ENCODE measurements around the gene C1orf210. TPM values are rescaled to one million over a fixed set of nuclear protein-coding genes. Genes with fewer than 3 reads are reported as not detected.
A peak's percentile ranks its signal among the peaks of the same experiment; 100 is the strongest.

The C1orf210 gene
- total and polyA plus RNA-seq, 12 donors, result not detected

GRCh38 chr1:43318831-43319230 lies 33.5 kb upstream of the C1orf210 start:
- Histone ChIP-seq H3K9me3 (replicated peaks in 1 of 3) (no peaks in the 10 kb centered on the region), H3K4me1 (replicated peaks in 1 of 2) (peaks cover 0 to 6% of the 10 kb centered on the region in 2 donors), H3K27ac (no peak overlapping the region), H3K27me3 (no peaks in the 10 kb centered on the region), H3K36me3 (replicated peaks in 1 of 2) (no peaks in the 10 kb centered on the region), H3K4me3 (no peak overlapping the region)
- TF ChIP-seq CTCF (IDR thresholded peaks at IDR 0.05), result no peak
- no peak for TF ChIP-seq POLR2A (IDR thresholded peaks at IDR 0.05)
- WGBS, 4 donors, result 33 to 71% (median 60%) methylated on average over 4 of the region's 4 CpGs
- intact Hi-C loops (cut with DNase I), result no loop called here
- peak in 4 of 7 donors; percentile 33 to 49 (median 44) for DNase-seq

DNA sequence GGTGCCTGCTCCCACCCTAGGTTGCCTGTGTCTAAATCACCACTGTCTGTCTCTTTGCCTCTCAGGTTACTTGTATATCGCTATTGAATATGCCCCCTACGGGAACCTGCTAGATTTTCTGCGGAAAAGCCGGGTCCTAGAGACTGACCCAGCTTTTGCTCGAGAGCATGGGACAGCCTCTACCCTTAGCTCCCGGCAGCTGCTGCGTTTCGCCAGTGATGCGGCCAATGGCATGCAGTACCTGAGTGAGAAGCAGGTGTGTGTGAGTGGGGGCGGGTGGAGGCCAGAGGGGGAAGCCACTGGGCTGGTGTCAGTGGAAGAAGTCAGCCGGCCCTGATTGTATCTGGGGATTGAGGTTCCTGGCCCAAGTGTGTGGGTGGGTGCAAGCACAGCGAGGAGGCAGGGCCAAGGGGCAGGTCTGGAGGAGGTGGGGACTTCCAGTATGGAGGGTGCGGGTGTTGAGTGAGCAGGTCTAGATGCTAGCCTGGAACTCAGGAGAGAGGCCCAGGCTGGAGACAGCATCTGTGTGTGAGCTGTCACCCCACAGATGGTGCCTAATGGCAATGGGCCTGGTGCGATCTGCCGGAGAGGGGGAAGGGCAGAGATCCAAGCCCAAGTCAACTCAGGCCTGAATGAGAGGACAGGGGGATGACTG lies 32.6 kb upstream of the C1orf210 start:
- Histone ChIP-seq H3K27ac (no peak overlapping the region), H3K9me3 (replicated peaks in 1 of 3) (no peaks in the 10 kb centered on the region), H3K36me3 (replicated peaks in 1 of 2) (no peaks in the 10 kb centered on the region), H3K4me3 (no peak overlapping the region), H3K27me3 (no peaks in the 10 kb centered on the region), H3K4me1 (replicated peaks in 1 of 2) (peaks cover 0 to 6% of the 10 kb centered on the region in 2 donors)
- no peak for DNase-seq
- intact Hi-C loops (cut with DNase I), result no loop called here
- TF ChIP-seq CTCF (IDR thresholded peaks at IDR 0.05) (no peak), POLR2A (IDR thresholded peaks at IDR 0.05) (no peak)
- WGBS, 4 donors, result 89 to 92% (median 91%) methylated on average over 14 to 15 of the region's 15 CpGs

GRCh38 chr1:43316738-43317520 lies 31.5 kb upstream of the C1orf210 start:
- no peak overlapping the region for H3K27ac ChIP-seq
- WGBS, 4 donors, result 89 to 95% (median 91%) methylated on average over 7 to 16 of the region's 16 CpGs

More at GRCh38 chr1:43316738-43317520, 31.5 kb upstream of the C1orf210 start:
- intact Hi-C loops (cut with DNase I), result no loop called here
- Histone ChIP-seq H3K9me3 (replicated peaks in 1 of 3) (no peaks in the 10 kb centered on the region), H3K27me3 (no peaks in the 10 kb centered on the region), H3K4me3 (no peak overlapping the region), H3K36me3 (replicated peaks in 1 of 2) (no peaks in the 10 kb centered on the region), H3K4me1 (replicated peaks in 1 of 2) (peaks cover 0 to 6% of the 10 kb centered on the region in 2 donors)
- TF ChIP-seq CTCF (IDR thresholded peaks at IDR 0.05), result no peak
- TF ChIP-seq POLR2A (IDR thresholded peaks at IDR 0.05), result no peak
- DNase-seq, result no peak

Data from adrenal gland (tissue), 12 donors.